Bronchus fibroblast of lung (primary cell): Measurements from ENCODE around the gene MAEL. TPM values are rescaled to one million over a fixed set of nuclear protein-coding genes. Genes with fewer than 3 reads are reported as not detected.

Source experiments
- total RNA-seq: library from RNA; depleted of rRNA; stranded (reverse); fragments of >200 nt; gene quantifications from 2 replicates; pipeline ENCODE4 v1.2.3, GENCODE V29; 2015

Gene MAEL
- not detected in 2 replicates for total RNA-seq

GRCh38 chr1:166988974-166989515 is at the start of gene MAEL:
TSS of gene MAEL (plus strand) at chr1:166989280. CDS start at chr1:166989353, 73 bp downstream.

GRCh38 chr1:166975361-166976129 is 13.5 kb upstream of the MAEL start, which contains the start of gene ILDR2:
TSS of gene ILDR2 (minus strand) at chr1:166975540. CDS start at chr1:166975268, 272 bp downstream.

Other genes starting within 250 kb of the MAEL start
- 14.0 and 17.3 TPM in 2 replicates for gene POGK, start 149.8 kb upstream of the MAEL start, total RNA-seq
- 9.8 and 12.3 TPM in 2 replicates for gene TADA1, start 113.0 kb upstream of the MAEL start, total RNA-seq
- under 0.01 TPM in 2 replicates for gene ILDR2, start 13.7 kb upstream of the MAEL start, total RNA-seq
- gene GPA33, start 101.1 kb downstream of the MAEL start, total RNA-seq, result not detected in 2 replicates
- not detected in 2 replicates for gene STYXL2, start 104.8 kb downstream of the MAEL start, total RNA-seq
- gene POU2F1, start 231.6 kb downstream of the MAEL start, total RNA-seq, result 1.2 and 2.0 TPM in 2 replicates